GM18873 (cell line): ENCODE data around the gene ADRA2B.
"Not testable (repeated sequence)": the region's sequence is repeated elsewhere in the genome, so short reads cannot be mapped to it uniquely, and the experiment has no call there.

Source experiments
- ATAC-seq: cut with Tn5 transposase; IDR thresholded peaks from one replicate; pipeline ENCODE4 v1.9.1; 2021; ENCODE audit warnings: mild to moderate bottlenecking, moderate library complexity, moderate number of reproducible peaks; ENCODE audit not compliant: unreplicated experiment, low FRiP score

Gene ADRA2B

DNA sequence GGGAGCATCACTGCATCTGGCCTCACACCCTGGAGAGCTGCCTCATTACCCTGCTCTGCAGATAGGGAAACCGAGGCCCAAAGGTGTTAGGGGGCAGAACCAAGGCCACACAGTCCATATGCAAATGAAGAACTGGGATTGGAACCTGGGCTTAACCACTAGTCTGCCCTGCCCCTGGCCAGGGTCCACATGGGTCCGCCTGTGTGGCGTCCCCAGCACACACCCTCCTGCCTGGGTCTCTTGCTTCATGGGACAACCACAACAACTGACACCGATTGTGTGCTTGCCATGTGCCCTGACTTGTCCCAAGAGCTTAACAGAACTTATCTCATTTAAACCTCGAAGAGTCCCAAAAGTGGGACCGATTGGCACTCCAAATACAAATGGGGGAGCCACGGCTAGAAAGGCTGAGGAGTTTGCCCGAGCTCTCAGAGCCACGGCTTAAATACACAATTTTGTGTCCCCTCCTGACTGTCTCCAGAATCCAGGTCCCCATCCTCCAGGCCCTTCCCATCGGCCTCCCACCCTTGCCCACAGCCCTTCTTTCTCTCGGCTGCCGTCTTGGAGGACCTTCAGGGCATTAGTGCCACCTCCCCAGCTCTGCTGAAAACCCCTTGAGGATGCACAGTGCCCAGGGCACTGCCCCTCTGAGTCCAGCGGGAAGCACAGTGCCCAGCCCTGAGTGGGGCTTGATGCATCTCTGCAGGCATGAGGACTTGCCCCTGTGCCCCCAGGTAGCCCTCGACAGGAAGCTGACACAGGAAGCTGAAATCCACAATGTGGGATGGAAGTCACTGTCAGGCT, 34.6 kb upstream of the ADRA2B start:
- ATAC-seq: no peak

DNA sequence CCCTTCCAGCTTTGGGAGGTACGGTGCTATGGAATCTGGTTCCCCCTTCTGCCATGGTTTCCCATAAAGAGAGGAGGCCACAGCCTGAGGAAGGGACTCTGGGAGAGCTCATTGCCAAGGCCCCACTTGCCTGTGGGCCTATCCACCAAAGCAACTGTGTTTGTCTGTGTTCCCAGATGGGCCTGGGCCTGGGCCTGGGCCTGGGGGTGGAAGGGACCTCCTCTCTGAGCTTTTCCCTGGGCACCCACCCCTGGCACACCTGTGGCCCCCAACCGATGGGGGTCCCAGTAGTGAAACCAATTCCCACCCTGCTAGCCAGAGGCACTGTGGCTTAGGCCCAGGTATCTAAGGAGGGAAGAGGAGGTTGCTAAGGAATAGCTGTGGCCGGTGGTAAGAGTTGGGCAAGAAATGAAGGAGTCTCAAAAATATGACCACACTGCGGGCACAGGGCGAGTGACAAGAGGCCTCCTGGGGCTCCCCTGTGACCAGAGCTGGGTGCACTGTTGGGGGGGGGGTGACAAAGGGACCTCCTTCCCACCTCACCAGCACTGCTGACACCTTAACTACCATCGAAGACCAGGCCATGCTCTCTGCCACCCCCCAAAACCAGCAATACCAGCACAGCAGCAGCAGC, 33.8 kb upstream of the ADRA2B start:
- ATAC-seq: no peak

DNA sequence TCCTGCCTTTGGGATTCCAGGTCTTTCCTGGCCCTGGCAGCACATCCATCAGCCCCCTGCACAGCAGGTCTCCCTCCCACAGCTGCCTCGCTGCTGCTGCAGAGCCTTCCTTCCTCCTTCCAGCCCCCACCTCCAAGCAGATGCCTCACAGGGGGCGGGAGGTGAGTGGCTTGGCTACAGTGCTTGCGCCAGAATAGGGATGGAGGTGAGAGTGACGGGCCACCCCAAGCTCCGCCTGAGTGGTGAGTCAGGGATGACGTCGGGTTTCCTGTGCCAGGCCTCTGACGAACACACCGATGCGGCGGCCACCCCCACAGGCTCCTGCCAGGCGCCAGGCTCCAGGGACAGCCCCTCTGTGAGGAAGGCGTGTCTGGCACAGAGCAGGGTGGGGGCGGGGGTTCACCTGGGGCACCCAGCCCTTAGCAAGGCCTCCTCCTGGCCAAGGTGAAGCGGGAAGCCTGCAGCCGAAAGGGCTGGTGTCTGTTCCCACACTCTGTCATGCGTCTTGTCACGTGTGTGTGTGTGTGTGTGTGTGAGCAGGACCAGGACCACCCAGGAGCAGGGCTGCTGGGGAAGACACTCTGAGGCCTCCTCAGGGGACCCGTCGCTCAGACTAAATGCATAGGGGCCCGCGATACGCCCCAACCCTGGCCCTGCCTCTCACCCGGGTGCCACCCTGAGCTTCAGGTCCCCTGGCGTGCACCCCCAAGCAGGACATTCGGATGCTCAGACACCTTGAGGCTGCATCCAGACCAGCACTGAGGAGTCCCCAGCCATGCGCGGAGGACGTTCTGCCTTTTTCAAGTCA, 32.2 kb upstream of the ADRA2B start:
- ATAC-seq: peak; percentile 40

DNA sequence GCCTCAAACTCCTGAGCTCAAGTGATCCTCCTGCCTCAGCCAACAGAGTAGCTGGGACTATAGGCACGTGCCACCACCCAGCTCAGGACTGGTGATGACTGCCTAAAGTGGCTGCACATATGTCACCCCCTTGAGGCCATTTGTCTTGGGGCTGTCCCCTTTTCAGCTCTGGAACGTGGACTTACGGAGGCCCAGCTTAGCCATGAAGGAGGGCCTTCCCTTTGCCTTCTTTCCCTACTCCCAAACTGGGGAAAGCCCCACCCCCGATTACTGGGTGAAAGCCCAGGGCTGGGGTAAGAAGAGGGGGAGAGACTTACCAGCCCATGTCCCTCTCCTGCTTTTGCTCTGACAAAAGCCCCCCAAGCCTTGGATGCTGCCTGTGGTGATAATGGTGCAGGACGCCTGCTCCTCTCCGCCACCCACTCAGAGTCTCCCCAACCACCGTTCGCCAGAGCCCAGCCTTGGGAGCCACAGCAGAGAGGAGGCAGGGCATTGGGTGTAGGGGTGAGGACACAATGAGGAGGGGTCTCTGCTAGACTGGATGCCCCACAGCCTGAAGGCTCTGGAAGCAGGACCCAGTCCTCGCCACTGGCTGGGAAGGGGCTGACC, 31.3 kb upstream of the ADRA2B start:
- no peak for ATAC-seq

DNA sequence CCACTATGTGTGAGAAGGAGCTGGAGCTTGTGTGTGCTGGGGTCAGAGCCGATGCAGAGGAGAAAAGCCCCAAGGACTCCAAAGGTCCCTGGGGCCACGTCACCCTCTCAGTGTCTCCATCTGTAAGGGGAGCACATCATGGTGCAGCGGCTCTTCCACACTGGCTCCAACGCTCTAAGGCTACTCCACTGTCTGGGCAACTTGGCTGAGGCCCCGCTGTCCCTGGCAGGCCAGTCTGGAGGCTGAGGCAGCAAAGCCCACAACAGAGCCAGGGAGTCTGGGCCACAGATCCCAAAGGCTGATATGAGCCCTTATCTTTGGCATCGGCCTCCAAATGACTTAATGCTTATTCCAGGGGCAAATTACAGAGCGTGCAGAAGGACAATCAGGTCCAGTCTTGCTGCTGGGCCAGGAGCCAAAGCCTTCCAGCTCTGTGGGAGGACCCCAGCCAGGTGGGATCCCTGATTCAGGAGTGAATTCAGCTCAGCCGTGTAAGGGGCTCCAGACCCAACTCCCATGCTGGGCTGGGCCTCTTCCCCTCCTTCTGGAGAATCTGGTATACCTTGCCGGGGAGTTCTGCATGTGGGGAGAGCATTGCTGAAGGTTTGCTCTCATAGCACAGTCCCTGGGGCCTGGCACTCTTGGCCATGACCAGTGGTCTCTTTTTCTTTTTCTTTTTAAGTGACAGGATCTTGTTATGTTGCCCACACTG, 30.7 kb upstream of the ADRA2B start:
- no peak for ATAC-seq

DNA sequence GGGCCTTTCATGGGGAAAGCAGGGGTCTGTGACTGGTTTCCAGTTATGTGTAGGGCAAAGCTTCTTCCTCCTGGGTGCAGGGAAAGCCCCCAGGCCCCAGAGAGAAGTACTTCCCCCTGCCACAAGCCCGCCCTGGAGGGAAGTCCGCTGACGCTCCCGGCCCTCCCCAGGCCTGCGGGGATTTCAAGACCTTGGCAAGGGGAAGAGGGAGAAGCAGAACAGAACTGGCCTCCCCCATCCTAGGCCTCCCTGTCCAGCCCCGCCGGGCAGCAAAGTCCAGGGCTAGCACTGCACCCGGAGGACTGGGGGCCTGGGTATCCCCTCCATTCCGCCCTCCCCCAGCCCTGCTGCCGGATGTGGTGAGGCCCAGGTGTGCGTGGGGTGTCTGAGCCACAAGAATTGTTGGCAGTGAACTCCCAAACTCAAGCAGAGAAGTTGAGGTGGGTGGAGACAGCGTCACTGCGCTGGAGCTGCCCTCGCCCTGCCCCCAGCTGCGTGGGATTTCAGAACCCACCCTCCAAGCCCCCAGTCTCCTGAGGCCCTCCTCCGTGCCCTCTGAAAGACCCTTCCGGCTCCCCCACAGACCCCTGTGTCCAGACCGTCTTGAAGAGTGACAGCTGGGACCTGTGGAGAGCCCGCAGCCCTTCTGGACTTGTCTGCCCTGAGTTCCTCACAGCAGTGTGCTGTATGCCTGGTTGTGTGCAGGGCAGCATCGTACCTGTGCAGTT, 29.9 kb upstream of the ADRA2B start:
- ATAC-seq: peak; percentile 30

DNA sequence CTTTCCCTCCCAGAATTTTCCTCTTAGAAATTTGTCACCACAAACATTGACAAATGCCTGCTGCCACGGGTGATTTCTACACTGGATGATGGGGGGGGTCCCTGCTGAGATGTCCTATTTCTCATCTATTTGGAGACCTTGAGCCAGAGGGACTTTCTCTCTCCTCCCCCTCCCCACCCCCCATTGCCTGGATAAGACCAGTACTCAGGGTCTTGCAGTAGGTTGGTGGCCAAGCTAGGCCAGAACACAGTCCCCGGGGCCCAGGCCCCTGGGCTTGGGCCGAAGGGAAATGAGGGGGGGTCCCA, 29.4 kb upstream of the ADRA2B start:
- ATAC-seq: no peak

DNA sequence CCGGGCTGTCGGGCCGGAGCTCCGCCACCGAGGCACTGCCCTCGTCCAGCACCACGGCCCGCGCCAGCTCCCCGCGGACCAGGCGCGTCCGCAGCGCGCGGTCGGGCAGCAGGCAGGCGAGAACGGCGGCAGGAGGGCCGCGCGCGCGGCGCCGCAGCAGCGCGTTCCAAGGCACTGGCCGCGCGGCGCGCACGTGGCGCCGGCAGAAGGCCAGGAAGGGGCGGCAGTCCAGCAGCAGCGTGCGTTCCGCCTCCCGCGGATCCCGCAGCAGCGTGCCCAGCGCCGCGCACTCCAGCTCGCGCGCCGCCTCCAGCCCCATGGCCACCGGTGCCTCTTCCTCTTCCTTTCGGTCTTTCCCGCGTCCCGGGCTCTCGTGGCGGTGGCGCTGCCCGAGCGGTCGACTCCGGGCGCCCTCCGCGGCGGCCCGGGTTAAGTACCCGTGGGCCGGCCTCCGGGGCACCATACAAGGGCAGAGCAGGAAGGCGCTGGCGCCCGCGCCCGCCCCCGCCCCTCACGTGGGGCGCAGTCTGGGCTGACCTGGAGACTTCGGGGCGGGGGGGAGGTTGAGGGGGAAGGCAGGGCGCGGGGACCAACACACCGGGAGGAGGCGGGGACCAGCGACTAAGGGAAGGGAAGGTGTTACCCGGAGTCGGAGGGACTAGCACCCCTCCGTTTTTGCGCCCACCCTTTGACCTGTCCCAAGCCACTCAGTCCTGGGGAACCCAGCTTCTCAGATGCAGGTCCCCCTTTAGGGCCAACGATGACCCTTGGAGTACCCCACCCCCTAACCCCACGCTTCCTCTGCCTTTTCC, 28.9 kb upstream of the ADRA2B start, which contains the start of gene DUSP2:
Gene DUSP2 (minus strand): TSS at position 405 of the 812 bp plus-strand sequence. CDS start 86 bp downstream, at position 319.
- peak; percentile 32 for ATAC-seq

DNA sequence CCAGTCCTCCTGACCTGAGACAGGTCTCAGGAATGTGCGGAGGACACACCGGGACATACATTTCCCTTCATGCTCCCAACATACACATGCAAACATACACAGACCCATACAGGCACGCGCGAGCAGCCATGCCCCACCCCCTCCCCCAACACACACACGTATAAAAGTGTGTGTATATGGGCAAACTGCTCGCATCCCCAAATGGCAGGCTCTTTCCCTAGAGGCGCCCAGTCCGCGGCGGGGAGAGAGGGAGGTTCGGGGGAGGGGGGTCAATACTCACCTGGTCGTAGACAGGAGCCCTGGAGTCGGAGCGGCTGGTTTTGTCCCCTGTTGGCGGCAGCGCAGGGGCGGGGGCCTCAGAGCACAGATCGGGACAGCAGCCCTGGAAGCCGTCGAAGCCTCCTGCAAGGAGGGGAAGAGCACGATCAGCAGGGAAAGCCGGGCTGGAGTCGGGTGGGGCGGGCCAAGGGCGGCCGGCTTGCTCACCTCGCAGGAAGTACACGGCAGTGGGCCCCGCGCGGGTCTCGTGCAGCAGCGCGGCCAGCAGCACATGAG, 28.2 kb upstream of the ADRA2B start:
- peak; percentile 1 for ATAC-seq

DNA sequence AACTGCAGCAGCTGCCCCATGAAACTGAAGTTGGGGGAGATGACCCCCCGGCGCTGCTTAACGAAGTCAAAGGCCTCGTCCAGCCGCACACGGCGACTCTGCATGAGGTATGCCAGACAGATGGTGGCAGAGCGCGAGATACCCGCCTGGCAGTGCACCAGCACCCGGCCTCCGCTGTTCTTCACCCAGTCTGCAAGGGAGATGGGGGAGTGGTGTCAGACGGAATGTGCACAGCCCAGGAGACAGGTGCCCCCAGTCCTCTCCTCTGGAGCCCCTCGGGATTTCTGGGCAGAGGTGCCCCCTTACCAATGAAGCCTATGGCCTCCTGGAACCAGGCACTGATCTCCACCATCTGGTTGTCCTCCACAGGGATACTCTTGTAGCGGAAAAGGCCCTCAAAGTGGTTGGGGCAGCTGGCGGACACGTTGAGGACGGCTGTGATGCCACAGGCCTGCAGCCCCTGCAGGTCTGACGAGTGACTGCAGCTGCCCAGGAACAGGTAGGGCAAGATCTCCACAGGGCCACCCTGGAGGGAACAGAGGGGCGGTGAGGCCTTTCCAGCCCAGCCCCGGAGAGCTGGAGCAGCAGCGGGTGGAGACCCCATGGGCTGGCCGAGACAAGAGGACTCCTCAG, 27.6 kb upstream of the ADRA2B start:
- no peak for ATAC-seq

DNA sequence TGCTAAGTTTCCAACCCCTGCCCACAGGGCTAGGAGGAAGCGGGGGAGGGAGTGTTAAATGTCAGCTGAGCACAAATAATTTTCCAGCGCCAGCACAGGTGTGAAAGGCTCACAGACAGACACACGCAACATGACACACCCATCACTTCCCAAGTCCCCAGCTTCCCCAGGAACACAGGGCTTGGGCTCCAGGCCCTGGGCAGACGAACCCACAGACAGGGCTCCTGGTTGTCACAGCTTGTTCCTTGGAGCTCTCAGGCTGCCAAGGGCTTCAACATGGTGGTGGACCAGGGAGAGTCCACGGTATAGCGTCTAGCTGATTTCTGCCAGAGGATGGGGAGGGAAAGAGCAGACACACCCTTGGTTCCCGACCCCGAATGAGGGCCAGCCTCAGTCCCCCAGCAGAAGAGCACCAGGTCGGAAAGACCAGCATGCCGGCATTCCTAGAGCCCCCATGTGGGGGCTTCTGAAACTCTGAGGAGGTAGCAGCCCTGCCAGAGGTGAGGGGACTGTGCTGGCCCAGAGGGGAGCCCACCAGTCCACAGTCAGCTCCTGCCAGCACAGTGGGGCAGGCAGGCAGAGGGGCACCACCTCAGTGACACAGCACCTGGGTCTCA, 27.0 kb upstream of the ADRA2B start:
- ATAC-seq: no peak

DNA sequence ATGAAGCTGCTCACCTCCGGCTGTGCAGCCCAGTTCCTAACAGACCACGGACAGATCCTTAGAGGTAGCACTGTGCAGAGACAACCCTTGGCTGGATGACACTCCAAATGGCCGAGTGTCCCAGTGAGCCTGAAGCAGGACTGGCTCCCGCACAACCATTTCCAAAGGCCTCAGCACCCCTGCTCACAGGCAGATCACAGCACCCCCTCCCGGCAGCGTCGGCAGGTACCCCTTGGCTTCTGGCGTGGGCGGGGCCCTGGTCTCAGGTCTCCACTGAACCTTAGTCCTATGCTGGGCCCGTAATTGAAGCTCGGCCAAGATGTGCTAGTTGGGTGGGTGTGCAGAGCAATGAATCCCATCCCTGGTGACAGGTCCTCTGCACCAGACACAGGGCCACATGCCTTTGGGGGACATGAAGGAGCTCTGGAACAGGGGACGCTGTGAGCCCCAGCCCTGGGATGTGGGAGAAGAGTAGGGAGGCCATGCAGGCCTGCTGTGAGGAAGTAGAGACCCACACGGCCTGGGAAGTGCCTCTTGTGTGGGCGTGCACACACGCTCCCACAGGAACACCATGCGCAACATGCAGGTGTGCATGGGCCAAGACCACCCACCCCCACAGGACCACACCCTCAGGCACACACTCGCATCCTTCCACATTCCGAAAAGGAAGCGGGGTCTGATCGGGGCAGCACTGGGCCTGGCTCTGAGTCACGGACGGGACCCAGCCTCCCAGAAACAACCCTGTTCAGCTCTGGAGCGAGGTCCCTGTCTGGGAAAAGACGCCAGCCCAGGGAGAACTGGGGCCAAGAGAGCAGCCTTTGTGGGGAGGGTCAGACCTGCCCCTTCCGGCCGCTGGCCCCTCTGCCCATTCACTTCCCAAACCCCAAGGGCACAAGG, 26.1 kb upstream of the ADRA2B start:
- no peak for ATAC-seq

DNA sequence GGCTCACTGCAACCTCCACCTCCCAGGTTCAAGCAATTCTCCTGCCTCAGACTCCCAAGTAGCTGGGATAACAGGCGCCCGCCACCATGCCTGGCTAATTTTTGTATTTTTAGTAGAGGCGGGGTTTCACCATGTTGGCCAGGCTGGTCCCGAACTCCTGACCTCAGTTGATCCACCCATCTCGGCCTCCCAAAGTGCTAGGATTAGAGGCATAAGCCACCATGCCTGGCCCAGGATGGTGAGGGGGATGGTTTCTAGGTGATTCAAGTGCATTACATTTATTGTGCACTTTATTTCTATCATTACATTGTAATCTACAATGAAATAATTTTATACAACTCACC, 25.2 kb upstream of the ADRA2B start:
- not testable (repeated sequence) for ATAC-seq

DNA sequence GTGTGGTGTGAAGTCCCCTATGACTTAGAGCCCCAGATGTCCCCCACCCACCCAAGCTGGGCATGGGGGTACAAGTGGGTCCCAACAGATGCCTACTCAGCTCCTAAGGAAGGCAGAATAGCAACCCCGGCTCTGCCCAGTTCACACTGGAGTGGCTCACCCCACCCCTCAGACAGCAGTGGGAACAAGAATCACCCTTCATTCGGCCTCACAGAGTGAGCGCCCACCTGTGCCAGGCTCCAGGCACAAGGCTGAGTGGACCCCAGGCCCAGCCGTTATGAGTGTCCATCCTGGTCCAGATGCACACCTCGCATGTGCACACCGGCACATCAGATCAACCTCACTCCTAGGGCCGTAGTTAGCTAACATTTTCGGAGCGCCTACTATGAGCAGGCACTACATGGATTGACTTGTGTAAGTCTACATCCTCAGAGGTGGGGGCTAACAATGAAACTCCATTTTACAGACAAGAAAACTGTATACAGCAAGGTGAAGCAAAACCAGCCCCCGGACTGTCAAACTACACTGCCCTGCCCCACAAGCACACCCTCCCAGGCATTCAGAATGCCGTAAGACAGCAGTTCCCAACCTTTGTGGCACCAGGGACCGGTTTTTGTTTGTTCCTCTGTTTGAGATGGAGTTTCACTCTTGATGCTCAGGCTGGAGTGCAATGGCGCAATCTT, 24.7 kb upstream of the ADRA2B start:
- ATAC-seq: no peak

DNA sequence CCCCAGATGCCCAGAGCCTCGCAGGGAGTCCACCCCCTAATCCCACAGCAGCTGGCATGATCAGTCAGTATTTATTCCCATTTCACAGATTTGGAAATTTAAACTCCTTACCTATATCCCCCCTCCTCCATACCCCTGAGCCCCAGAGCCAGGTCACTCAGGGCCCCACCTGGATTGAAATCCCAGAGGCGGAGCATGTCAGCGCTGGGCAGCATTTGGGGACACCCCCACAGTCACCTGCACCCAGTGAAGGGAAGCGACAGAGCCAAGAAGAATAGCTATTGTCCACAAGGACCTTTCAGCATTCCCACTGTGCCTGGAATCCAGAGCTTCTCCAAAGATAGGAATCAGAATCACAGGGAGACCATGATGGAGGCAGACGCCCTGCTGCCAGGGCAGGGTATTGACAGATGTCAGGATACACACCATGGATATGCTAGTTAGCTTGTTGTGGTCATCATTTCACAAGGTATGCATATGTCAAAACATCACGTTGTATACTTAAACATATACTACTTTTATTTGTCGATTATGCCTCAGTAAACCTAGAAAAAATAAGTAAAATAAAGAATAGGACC, 22.9 kb upstream of the ADRA2B start:
- no peak for ATAC-seq
